Thyroid gland (tissue), 4 donors: ENCODE data around the gene PIP5KL1. TPM values are rescaled to one million over a fixed set of nuclear protein-coding genes. Genes with fewer than 3 reads are reported as not detected.

Experiments used
- DNase-seq, 2 donors: peaks; one replicate each; pipeline ENCODE4 v3.0.0-alpha.2; 2019
- H3K27ac ChIP-seq, 3 donors: fragments of 200-600 bp; sonication (generic); 1 replicate in 2 of 3; 2 replicates in 1 of 3; pipeline ENCODE4 v1.5.1; 2016 to 2019; ENCODE audit warnings: mild to moderate bottlenecking in 1 of 3, moderate library complexity in 1 of 3
- H3K27me3 ChIP-seq: fragments of 200-600 bp; sonication (generic); one replicate; pipeline ENCODE4 v1.5.1; 2019
- H3K36me3 ChIP-seq, 2 donors: fragments of 200-600 bp; sonication (generic); one replicate each; pipeline ENCODE4 v1.5.1; 2016 to 2019
- H3K4me1 ChIP-seq, 2 donors: fragments of 200-600 bp; sonication (generic); one replicate each; pipeline ENCODE4 v1.5.1; 2017 to 2019
- H3K4me3 ChIP-seq, 3 donors: fragments of 200-600 bp; sonication (generic); replicated peaks in 1 of 3; 1 replicate in 2 of 3; 2 replicates in 1 of 3; pipeline ENCODE4 v1.5.1; 2016; ENCODE audit warnings: mild to moderate bottlenecking in 1 of 3
- H3K9me3 ChIP-seq: fragments of 200-600 bp; sonication (generic); one replicate; pipeline ENCODE4 v1.5.1; 2017
- POLR2A ChIP-seq, 2 donors: fragments of 450-650 bp; IDR thresholded peaks; one replicate each; pipeline ENCODE4 v1.6.1; 2017; ENCODE audit warnings: antibody characterized with exemption in 2 of 2, mild to moderate bottlenecking in 2 of 2, moderate library complexity in 1 of 2
- WGBS, 2 donors: methylation state at CpG; one replicate each; pipeline ENCODE4 v1.1.5; 2017; 5-methylcytosine and 5-hydroxymethylcytosine counted together
- intact Hi-C: fragments of 100-400 bp; cut with DNase I; formaldehyde crosslinking; loops from one replicate; pipeline ENCODE4 v1.15.1; 2023
- total RNA-seq, 4 donors: library from RNA; depleted of rRNA; stranded (reverse); fragments of >200 nt; gene quantifications; one replicate each; pipeline ENCODE4 v1.2.3, GENCODE V29; 2016
- TF ChIP-seq, protein P1 (sequence below), 6 experiments: fragments of 200-600 bp in 3 of 6; fragments of 450-650 bp in 3 of 6; sonication (generic) in 3 of 6; IDR thresholded peaks; one replicate each; pipeline ENCODE4 v1.5.1; 2016 to 2019; ENCODE audit warnings: antibody characterized with exemption in 6 of 6, mild to moderate bottlenecking in 2 of 6, inconsistent platforms in 1 of 6, moderate library complexity in 1 of 6

The PIP5KL1 gene
- total RNA-seq, 4 donors from 2014 or later = 1.0 to 5.2 (median 1.6) TPM; not detected in 1

DNA sequence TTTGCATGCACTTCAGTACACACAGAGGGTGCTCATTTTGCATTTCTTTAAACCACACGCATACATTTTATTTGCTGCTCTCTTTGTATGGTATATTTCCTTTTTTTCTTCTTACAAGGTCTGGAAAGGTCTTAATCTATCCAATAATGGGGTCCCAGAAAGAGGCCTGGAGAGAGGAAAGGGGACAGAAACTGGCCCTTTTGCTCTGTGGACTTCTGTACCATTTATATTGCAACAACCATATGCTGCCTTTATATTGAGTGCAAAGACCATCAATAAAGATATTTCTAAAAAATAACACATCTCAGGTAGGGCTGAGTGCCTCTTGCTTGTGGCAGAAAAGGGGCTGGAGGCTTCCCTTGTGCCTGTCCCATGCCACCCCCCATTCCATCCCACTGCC lies 22.6 kb upstream of the PIP5KL1 start:
- no peak for TF ChIP-seq POLR2A (IDR thresholded peaks at IDR 0.05)
- TF ChIP-seq, protein P1, sequence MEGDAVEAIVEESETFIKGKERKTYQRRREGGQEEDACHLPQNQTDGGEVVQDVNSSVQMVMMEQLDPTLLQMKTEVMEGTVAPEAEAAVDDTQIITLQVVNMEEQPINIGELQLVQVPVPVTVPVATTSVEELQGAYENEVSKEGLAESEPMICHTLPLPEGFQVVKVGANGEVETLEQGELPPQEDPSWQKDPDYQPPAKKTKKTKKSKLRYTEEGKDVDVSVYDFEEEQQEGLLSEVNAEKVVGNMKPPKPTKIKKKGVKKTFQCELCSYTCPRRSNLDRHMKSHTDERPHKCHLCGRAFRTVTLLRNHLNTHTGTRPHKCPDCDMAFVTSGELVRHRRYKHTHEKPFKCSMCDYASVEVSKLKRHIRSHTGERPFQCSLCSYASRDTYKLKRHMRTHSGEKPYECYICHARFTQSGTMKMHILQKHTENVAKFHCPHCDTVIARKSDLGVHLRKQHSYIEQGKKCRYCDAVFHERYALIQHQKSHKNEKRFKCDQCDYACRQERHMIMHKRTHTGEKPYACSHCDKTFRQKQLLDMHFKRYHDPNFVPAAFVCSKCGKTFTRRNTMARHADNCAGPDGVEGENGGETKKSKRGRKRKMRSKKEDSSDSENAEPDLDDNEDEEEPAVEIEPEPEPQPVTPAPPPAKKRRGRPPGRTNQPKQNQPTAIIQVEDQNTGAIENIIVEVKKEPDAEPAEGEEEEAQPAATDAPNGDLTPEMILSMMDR (IDR thresholded peaks at IDR 0.05) = no peak
- Histone ChIP-seq H3K27ac (peak overlapping the region in 1 of 3 donors; percentile 84), H3K4me3 (no peak overlapping the region), H3K27me3 (no peaks in the 10 kb centered on the region), H3K9me3 (no peaks in the 10 kb centered on the region), H3K4me1 (peaks cover 36 to 51% of the 10 kb centered on the region in 2 donors), H3K36me3 (no peaks in the 10 kb centered on the region)
- 93 to 98% methylated on average over 1 of the region's 1 CpG for WGBS, 2 donors
- intact Hi-C loops = no loop called here
- DNase-seq = no peak

DNA sequence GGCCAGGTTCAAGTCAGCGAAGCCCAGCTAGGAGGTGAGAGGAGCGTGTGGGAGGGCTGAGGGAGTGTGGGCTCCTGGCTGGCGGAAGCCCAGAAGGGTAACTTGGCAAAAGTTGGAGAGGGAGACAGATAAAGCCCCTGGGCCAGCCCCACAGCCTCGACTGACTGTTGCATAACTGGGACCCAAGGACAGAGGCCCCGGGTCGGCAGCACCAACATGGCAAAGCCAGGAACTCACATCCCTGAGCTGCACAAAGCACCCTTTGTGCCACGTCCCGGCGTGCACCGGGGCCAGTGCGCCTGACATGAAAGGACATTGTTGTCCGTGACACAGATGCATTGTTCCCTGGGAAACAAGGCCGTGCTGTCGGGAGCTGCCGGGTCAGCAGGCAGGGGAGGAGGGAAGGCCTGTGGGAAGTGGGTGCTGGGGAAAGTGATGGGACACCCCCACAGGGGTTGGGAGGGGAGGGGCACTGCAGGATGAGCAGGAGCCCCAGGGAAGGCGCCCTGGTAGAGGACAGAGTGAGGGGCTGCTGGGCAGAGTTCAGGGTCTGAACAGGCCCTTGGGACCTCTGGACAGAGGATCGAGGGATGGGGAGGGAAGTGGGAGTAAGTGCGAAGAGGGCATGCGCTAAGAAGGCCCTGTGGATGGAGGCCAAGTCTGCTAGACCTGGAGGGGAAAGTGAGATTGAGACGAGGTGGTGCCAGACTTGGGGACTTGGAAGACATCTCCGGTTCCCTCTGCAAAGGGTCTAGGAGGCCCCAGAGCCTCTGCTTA lies 20.1 kb upstream of the PIP5KL1 start:
- H3K27me3 ChIP-seq = no peaks in the 10 kb centered on the region
- peaks cover 21 to 36% of the 10 kb centered on the region in 2 donors for H3K4me1 ChIP-seq
- intact Hi-C loops = no loop called here
- TF ChIP-seq, protein P1 (IDR thresholded peaks at IDR 0.05) = no peak
- no peak for TF ChIP-seq POLR2A (IDR thresholded peaks at IDR 0.05)
- no peak for DNase-seq
- peak overlapping the region in 1 of 3 donors; percentile 13 for H3K27ac ChIP-seq
- H3K36me3 ChIP-seq = no peaks in the 10 kb centered on the region
- H3K4me3 ChIP-seq = no peak overlapping the region
- 63 to 86% methylated on average over 21 of the region's 21 CpGs for WGBS, 2 donors
- no peaks in the 10 kb centered on the region for H3K9me3 ChIP-seq

DNA sequence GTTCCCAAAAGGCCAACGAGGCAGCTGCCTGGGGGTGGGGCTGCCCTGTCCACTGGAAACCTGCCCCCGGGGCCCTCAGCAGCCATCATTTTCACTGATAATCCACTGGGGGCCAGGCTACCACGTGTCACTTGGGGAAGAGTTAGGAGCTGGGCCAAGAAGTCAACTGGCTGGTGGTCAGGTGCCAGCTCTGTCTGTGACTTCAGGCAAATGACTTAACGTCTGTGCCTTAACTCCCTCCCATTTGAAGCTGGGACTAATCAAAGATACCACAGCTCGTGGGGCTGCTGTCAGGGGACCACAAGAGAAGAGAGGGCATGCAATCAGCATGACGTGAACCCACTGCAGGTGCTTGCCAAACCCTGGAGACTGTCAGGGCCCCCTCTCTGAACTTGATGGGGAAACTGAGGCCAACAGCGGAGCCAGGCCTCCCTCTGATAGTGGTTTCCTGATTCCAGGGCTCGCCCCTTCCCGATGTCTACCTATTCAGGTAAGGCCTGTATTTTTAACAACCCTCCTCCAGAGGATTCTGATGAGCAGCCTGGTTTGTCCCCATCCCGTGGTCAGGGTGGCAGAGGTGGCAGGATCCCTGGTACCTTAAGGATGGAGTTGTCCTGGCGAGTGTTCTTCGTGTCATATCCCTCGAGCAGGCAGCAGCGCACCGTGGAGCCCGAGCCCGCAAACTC lies 19.4 kb upstream of the PIP5KL1 start:
- H3K9me3 ChIP-seq = no peaks in the 10 kb centered on the region
- TF ChIP-seq, protein P1 (IDR thresholded peaks at IDR 0.05) = no peak
- TF ChIP-seq POLR2A (IDR thresholded peaks at IDR 0.05) = no peak
- 82 to 84% methylated on average over 17 of the region's 17 CpGs for WGBS, 2 donors
- intact Hi-C loops = loop anchor here (5.0 kb wide), 1 partner anchor 167 kb away; no protein-coding TSS in a partner anchor
- H3K36me3 ChIP-seq = peaks cover 4 to 5% of the 10 kb centered on the region in 2 donors
- H3K4me1 ChIP-seq = peaks cover 13 to 29% of the 10 kb centered on the region in 2 donors
- H3K27ac ChIP-seq = peak overlapping the region in 1 of 3 donors; percentile 13
- no peak overlapping the region for H3K4me3 ChIP-seq
- no peaks in the 10 kb centered on the region for H3K27me3 ChIP-seq
- DNase-seq = no peak

DNA sequence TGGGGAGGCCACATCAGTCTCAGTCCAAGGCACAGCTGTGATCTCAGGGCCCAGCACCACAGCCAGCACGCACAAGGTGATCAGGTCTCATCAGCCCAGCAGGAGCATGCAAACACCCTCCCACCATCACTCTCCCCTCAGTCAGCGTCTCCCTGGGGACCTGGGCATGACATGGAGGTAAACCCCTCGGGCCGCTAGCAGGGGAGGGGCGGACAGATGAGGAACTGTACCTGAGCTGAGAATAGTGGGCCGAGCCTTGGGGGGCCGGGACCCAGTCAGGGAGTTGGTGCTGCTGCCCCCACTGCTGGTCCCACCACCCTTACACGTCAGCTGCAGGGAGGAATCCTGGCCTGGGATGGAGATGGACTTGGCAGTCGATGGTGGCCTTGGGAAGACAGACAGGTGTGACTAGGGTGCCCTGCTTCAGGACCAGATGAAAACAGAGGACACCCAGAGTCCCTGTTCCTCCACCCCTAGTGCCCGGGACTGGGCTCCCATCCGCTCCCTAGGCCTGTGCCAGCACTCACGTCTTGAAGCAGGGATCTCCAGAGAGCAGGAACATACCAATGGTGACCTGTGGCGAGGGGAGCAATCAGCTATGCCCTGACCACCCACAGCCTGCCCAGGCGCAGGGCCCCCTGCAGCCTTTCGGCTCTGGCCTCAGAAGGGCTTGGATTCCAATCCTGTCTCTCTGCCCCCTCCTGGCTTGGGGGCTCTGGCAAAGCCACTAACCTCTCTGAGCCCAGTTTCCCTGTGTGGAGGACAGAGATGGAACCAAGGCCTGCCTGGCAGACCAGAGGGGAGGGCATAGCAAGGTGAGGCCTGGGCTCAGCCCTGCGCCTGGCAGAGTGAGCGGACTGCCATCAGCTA lies 17.5 kb upstream of the PIP5KL1 start:
- Histone ChIP-seq H3K9me3 (no peaks in the 10 kb centered on the region), H3K4me3 (no peak overlapping the region), H3K36me3 (peaks cover 12 to 15% of the 10 kb centered on the region in 2 donors), H3K4me1 (peaks cover under 1 to 10% of the 10 kb centered on the region in 2 donors), H3K27ac (no peak overlapping the region), H3K27me3 (no peaks in the 10 kb centered on the region)
- no peak for DNase-seq
- WGBS, 2 donors = 87 to 88% methylated on average over 11 to 13 of the region's 17 CpGs
- TF ChIP-seq, protein P1 (IDR thresholded peaks at IDR 0.05) = no peak
- no peak for TF ChIP-seq POLR2A (IDR thresholded peaks at IDR 0.05)
- intact Hi-C loops = loop anchor here (5.0 kb wide), 1 partner anchor 169 kb away; no protein-coding TSS in a partner anchor
